H9 (cell line): ENCODE results near the gene CDK11A. TPM values are rescaled to one million over a fixed set of nuclear protein-coding genes. Genes with fewer than 3 reads are reported as not detected.

Source experiments
- DNase-seq: peaks from one replicate; pipeline ENCODE4 v3.0.0-alpha.2; 2017
- H2AFZ ChIP-seq: one replicate; pipeline ENCODE4 v1.6.1; 2013; ENCODE audit warnings: mild to moderate bottlenecking, low read length, control low read depth, moderate library complexity
- H2AK5ac ChIP-seq: 2 replicates; pipeline ENCODE4 v1.6.1; 2013; ENCODE audit warnings: low read length, control low read depth, mixed read lengths; ENCODE audit not compliant: insufficient read length
- H2BK120ac ChIP-seq: one replicate; pipeline ENCODE4 v1.6.1; 2013; ENCODE audit warnings: low read depth, mild to moderate bottlenecking, low read length, control low read depth, inconsistent platforms; ENCODE audit not compliant: poor library complexity, severe bottlenecking
- H2BK12ac ChIP-seq: 2 replicates; pipeline ENCODE4 v1.6.1; 2013; ENCODE audit warnings: low read length, control low read depth, mixed read lengths, low read depth; ENCODE audit not compliant: insufficient read length
- H2BK15ac ChIP-seq: 2 replicates; pipeline ENCODE4 v1.6.1; 2013; ENCODE audit warnings: low read depth, low read length, control low read depth
- H2BK20ac ChIP-seq: one replicate; pipeline ENCODE4 v1.6.1; 2013; ENCODE audit warnings: low read depth, mild to moderate bottlenecking, low read length, control low read depth, inconsistent platforms; ENCODE audit not compliant: poor library complexity, severe bottlenecking
- H2BK5ac ChIP-seq: 2 replicates; pipeline ENCODE4 v1.6.1; 2013; ENCODE audit warnings: low read length, control low read depth, mixed read lengths; ENCODE audit not compliant: insufficient read length
- H3K14ac ChIP-seq: 2 replicates; pipeline ENCODE4 v1.6.1; 2013; ENCODE audit warnings: low read length, control low read depth; ENCODE audit not compliant: insufficient read depth
- H3K18ac ChIP-seq: 2 replicates; pipeline ENCODE4 v1.6.1; 2013; ENCODE audit warnings: low read depth, mild to moderate bottlenecking, mixed read lengths, low read length, control low read depth; ENCODE audit not compliant: insufficient read length
- H3K23ac ChIP-seq: 2 replicates; pipeline ENCODE4 v1.6.1; 2013; ENCODE audit warnings: low read length, control low read depth, mixed read lengths, low read depth; ENCODE audit not compliant: insufficient read length
- H3K23me2 ChIP-seq: 2 replicates; pipeline ENCODE4 v1.6.1; 2013; ENCODE audit warnings: low read depth, mild to moderate bottlenecking, mixed read lengths, low read length, control low read depth; ENCODE audit not compliant: insufficient read length, poor library complexity, severe bottlenecking
- H3K27ac ChIP-seq: 2 replicates; pipeline ENCODE4 v1.5.1; 2013; ENCODE audit warnings: low read length, control low read depth, mixed read lengths, low read depth; ENCODE audit not compliant: insufficient read length
- H3K27me3 ChIP-seq: 2 replicates; pipeline ENCODE4 v1.6.1; 2013; ENCODE audit warnings: low read length, control low read depth, inconsistent platforms; ENCODE audit not compliant: insufficient read depth
- H3K4ac ChIP-seq: 2 replicates; pipeline ENCODE4 v1.6.1; 2013; ENCODE audit warnings: low read depth, mild to moderate bottlenecking, control low read depth, inconsistent platforms, low read length, moderate library complexity
- H3K4me1 ChIP-seq: 2 replicates; pipeline ENCODE4 v1.6.1; 2013; ENCODE audit warnings: low read length, control low read depth, inconsistent platforms; ENCODE audit not compliant: insufficient read depth
- H3K4me2 ChIP-seq: 2 replicates; pipeline ENCODE4 v1.6.1; 2013; ENCODE audit warnings: low read length, control low read depth, mixed read lengths; ENCODE audit not compliant: insufficient read length, insufficient read depth
- H3K56ac ChIP-seq: 2 replicates; pipeline ENCODE4 v1.6.1; 2013; ENCODE audit warnings: low read depth, mild to moderate bottlenecking, mixed read lengths, low read length, control low read depth; ENCODE audit not compliant: insufficient read length
- H3K79me1 ChIP-seq: 2 replicates; pipeline ENCODE4 v1.6.1; 2013; ENCODE audit warnings: low read depth, mild to moderate bottlenecking, moderate library complexity, low read length, control low read depth, inconsistent platforms; ENCODE audit not compliant: insufficient read depth, poor library complexity, severe bottlenecking
- H3K79me2 ChIP-seq: 2 replicates; pipeline ENCODE4 v1.6.1; 2013; ENCODE audit warnings: low read length, control low read depth, inconsistent platforms; ENCODE audit not compliant: insufficient read depth
- H3K9ac ChIP-seq: 2 replicates; pipeline ENCODE4 v1.6.1; 2013; ENCODE audit warnings: low read length, control low read depth, mixed read lengths; ENCODE audit not compliant: insufficient read length; ENCODE audit errors: extremely low read depth
- H3K9me3 ChIP-seq: one replicate; pipeline ENCODE4 v1.6.1; 2013; ENCODE audit warnings: low read depth, low read length, inconsistent platforms; ENCODE audit not compliant: control insufficient read depth
- H3T11ph ChIP-seq: one replicate; pipeline ENCODE4 v1.6.1; 2013; ENCODE audit warnings: mild to moderate bottlenecking, low read length, control low read depth, inconsistent platforms
- H4K20me1 ChIP-seq: one replicate; pipeline ENCODE4 v1.6.1; 2013; ENCODE audit not compliant: control insufficient read depth, insufficient read length, insufficient read depth
- H4K5ac ChIP-seq: 2 replicates; pipeline ENCODE4 v1.6.1; 2013; ENCODE audit warnings: low read depth, mild to moderate bottlenecking, mixed read lengths, low read length, control low read depth; ENCODE audit not compliant: insufficient read length
- H4K8ac ChIP-seq: replicated peaks from 2 replicates; pipeline ENCODE4 v1.6.1; 2013; ENCODE audit warnings: low read length, control low read depth, mixed read lengths, low read depth; ENCODE audit not compliant: insufficient read length
- H4K91ac ChIP-seq: 2 replicates; pipeline ENCODE4 v1.6.1; 2013; ENCODE audit warnings: low read depth, mild to moderate bottlenecking, moderate library complexity, mixed read lengths, low read length, control low read depth; ENCODE audit not compliant: insufficient read length
- H3K27ac Mint-ChIP-seq, 3 experiments: 2 replicates in 2 of 3; 3 replicates in 1 of 3; pipeline ENCODE4 v1.8.0; 2020 to 2021; ENCODE audit warnings: mixed read lengths in 3 of 3, mild to moderate bottlenecking in 1 of 3, moderate library complexity in 1 of 3
- H3K27me3 Mint-ChIP-seq: 2 replicates; pipeline ENCODE4 v1.8.0; 2021; ENCODE audit warnings: low read depth, mild to moderate bottlenecking, moderate library complexity, mixed read lengths
- H3K36me3 Mint-ChIP-seq, 3 experiments: 2 replicates in 2 of 3; 3 replicates in 1 of 3; pipeline ENCODE4 v1.8.0; 2020 to 2021; ENCODE audit warnings: low read depth in 3 of 3, mixed read lengths in 3 of 3; ENCODE audit not compliant: insufficient read depth in 1 of 3
- H3K4me1 Mint-ChIP-seq, 2 experiments: 2 replicates each; pipeline ENCODE4 v1.8.0; 2020; ENCODE audit warnings: mixed read lengths in 2 of 2
- H3K4me3 Mint-ChIP-seq, 2 experiments: 2 replicates in 1 of 2; 3 replicates in 1 of 2; pipeline ENCODE4 v1.8.0; 2020 to 2021; ENCODE audit warnings: mild to moderate bottlenecking in 2 of 2, mixed read lengths in 2 of 2, moderate library complexity in 1 of 2
- H3K9me3 Mint-ChIP-seq, 2 experiments: 2 replicates in 1 of 2; 3 replicates in 1 of 2; pipeline ENCODE4 v1.8.0; 2020; ENCODE audit warnings: mild to moderate bottlenecking in 2 of 2, mixed read lengths in 2 of 2, moderate library complexity in 1 of 2
- CTCF ChIP-seq: fragments of 200-600 bp; sonication (generic); conservative IDR thresholded peaks from 3 replicates; pipeline ENCODE4 v1.8.0; 2021; ENCODE audit warnings: antibody characterized with exemption, mild to moderate bottlenecking
- WGBS: extraction: QIAGEN DNeasy Blood & Tissue Kit; methylation state at CpG from one replicate; pipeline ENCODE4 v1.1.7; 2013; ENCODE audit warnings: missing lambda C conversion rate, low lambda C conversion rate, mixed read lengths; ENCODE audit not compliant: insufficient read length; ENCODE audit errors: extremely low coverage; 5-methylcytosine and 5-hydroxymethylcytosine counted together
- total RNA-seq: library from RNA; stranded (reverse); gene quantifications from 2 replicates; pipeline ENCODE4 v1.2.1, GENCODE V29; 2021

CDK11A gene
- total RNA-seq, 1 experiment from 2014 or later = 49.5 TPM

GRCh38 chr1:1764876-1765470 is 40.8 kb upstream of the CDK11A start:
- Histone ChIP-seq H4K5ac (no peak overlapping the region), H3K79me1 (peaks cover 22% of the 10 kb centered on the region), H3K9ac (no peak overlapping the region), H3T11ph (no peak overlapping the region), H3K23ac (no peak overlapping the region), H4K8ac (no peak overlapping the region), H2BK12ac (no peak overlapping the region), H2BK15ac (no peak overlapping the region), H3K4ac (no peak overlapping the region), H4K20me1 (no peaks in the 10 kb centered on the region), H3K4me2 (no peak overlapping the region), H2AK5ac (no peak overlapping the region), H3K9me3 (no peaks in the 10 kb centered on the region), H3K79me2 (peaks cover 10% of the 10 kb centered on the region; the same call in 1 of the 2 replicates), H2BK20ac (no peak overlapping the region), H4K91ac (no peak overlapping the region), H3K27ac (no peak overlapping the region), H3K27me3 (no peaks in the 10 kb centered on the region), H3K18ac (no peak overlapping the region), H3K4me1 (no peaks in the 10 kb centered on the region), H3K56ac (no peak overlapping the region), H2AFZ (no peak overlapping the region), H2BK5ac (no peak overlapping the region), H3K14ac (no peak overlapping the region; the same call in 1 of the 2 replicates), H2BK120ac (no peak overlapping the region), H3K23me2 (no peaks in the 10 kb centered on the region)
- Mint-ChIP-seq H3K9me3 (peaks cover 0 to 2% of the 10 kb centered on the region in 2 experiments; a peak in 2 of 5 replicates), H3K27ac (0 out of 7 replicates have a peak overlapping the region, but pooled peaks of 1 of the 3 experiments have one; percentile 49), H3K4me3 (no peak overlapping the region), H3K4me1 (no peaks in the 10 kb centered on the region), H3K36me3 (peaks cover 25 to 73% (median 65%) of the 10 kb centered on the region in 3 experiments), H3K27me3 (no peaks in the 10 kb centered on the region)
- TF ChIP-seq CTCF = no peak
- WGBS = no CpG with 5 or more reads among the region's 23 CpGs
- no peak for DNase-seq
